ENCODE results near the gene MON1B.
"Not testable (repeated sequence)": the region's sequence is repeated elsewhere in the genome, so short reads cannot be mapped to it uniquely, and the experiment has no call there.

MON1B gene

DNA sequence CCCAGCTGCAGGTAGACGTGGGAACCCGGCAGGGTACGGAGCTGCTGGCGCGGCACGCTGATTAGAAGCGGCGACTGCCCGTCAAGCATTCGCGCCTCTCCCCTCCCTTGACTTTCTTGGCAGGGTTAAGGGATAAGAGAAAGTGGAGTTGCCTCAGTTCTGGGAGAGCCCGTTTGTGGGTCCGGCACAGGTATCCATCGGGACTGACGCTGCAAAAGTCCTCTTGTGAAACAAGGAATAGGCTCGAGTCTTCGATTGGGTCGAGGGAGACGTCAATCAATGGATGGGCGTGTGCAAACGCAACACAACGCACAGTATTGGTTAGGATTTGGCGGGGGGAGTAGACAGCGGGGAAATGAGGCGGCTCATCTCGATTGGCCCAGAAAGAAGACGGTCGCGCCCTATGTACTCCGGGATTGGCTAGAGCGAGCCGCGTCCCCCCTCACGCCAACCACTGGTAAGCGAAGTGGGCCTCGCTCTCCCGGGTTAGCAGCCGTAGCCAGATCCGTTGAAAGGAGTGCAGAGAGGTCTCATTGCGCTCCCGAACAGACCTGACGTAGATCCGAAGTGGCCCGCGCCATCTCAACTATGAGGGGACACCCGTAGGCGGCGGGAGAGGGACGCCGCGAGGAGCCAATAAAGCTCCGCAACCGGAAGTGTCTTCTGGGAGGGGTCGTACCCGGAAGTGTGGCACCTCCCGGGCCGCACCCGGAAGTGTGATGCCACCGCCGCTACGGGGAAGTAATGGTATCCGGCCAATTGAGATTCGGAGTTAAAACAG, at the start of gene MON1B:
MON1B (plus strand) TSS at position 713 of the 781 bp plus-strand sequence. CDS start 296 bp downstream, outside the sequence.
- DNase-seq (ENCODE audit: low spot score), result peak; percentile 99

DNA sequence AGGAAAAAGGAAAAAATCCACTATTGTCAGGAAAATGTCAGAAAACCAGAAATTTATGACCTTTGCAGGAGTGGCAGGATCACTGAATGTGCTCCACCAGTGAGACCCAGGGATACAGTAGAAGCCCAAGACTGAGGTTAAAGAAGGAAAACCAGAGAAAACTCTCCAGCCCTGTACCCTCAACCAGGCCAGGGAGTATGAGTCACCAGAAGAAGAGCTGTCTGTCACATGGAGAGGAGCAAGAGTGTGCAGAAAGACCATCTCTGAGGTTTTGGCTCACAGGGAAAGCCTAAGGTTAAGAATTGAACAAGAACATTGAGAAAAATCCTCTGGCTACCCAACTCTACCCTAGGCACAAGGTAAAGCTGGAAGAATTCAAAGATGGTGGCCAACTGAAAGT, 47.6 kb upstream of the MON1B start:
- no peak for DNase-seq (ENCODE audit: low spot score)

- no peak for DNase-seq (ENCODE audit: low spot score)
Observed at GRCh38 chr16:77148121-77148520, 42.9 kb upstream of the MON1B start.

GRCh38 chr16:77157346-77158058, 33.5 kb upstream of the MON1B start:
- no peak for DNase-seq (ENCODE audit: low spot score)

DNA sequence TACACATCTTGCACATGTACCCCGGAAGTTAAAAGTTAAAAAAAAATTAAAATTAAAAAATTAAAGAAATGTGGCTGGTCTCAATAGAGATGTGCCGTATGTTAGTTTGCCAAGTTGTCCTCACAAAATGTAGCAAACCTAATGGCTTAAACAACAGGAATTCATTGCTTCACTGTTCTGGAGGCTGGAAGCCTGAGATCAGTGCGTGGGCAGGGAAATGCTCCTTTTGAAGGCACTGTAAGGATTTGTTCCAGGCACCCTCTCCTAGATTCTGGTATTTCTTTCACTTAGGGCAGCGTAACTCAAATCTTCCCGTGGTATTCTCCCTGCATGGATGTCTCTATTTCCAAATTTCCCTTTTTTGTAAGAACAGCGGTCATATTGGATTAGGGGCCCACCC, 32.7 kb upstream of the MON1B start:
- no peak for DNase-seq (ENCODE audit: low spot score)

GRCh38 chr16:77165006-77165405, 26.0 kb upstream of the MON1B start:
- no peak for DNase-seq (ENCODE audit: low spot score)

- not testable (repeated sequence) for DNase-seq (ENCODE audit: low spot score)
Observed at GRCh38 chr16:77165536-77166236, 25.3 kb upstream of the MON1B start.

DNA sequence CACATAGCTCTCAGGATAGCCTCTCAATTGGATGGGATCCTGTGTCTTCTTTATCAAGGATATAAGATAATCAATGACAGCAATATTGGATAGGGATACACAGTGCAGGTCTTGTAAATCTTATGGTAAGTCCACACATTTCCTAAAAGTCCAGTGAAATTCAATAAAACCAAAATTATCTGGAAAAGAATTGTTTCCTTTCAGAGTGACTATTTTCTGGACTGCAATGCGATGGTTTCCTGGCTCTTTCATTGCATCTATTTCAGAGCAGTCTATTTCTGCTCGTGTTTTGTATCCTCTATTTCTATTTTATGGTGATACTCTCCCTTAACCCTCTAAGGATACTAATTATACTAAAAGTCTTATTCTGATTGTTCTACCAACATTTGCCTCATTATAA, 24.3 kb upstream of the MON1B start:
- DNase-seq (ENCODE audit: low spot score), result no peak

DNA sequence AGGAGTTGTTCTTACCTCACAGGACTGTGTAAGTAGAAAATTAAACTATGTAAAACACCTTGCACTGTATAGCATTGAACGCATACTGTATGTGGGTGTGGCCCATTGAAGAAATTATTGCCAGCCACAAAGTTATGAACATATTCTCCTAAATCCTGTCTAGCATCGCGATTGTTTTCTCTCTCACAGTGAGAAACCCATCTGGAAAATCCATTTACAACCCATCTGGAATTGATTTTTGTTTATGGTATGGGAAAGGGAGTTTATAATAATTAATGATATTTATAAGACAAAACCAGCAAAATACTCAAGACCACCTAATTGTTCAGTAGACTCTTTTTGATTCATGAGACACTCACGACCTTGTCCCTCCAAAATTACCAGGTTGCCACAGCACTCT, 22.1 kb upstream of the MON1B start:
- DNase-seq (ENCODE audit: low spot score), result no peak

- DNase-seq (ENCODE audit: low spot score), result no peak
Observed at GRCh38 chr16:77169650-77170236, 21.2 kb upstream of the MON1B start.

- DNase-seq (ENCODE audit: low spot score), result no peak
Observed at GRCh38 chr16:77170805-77171204, 20.2 kb upstream of the MON1B start.

DNA sequence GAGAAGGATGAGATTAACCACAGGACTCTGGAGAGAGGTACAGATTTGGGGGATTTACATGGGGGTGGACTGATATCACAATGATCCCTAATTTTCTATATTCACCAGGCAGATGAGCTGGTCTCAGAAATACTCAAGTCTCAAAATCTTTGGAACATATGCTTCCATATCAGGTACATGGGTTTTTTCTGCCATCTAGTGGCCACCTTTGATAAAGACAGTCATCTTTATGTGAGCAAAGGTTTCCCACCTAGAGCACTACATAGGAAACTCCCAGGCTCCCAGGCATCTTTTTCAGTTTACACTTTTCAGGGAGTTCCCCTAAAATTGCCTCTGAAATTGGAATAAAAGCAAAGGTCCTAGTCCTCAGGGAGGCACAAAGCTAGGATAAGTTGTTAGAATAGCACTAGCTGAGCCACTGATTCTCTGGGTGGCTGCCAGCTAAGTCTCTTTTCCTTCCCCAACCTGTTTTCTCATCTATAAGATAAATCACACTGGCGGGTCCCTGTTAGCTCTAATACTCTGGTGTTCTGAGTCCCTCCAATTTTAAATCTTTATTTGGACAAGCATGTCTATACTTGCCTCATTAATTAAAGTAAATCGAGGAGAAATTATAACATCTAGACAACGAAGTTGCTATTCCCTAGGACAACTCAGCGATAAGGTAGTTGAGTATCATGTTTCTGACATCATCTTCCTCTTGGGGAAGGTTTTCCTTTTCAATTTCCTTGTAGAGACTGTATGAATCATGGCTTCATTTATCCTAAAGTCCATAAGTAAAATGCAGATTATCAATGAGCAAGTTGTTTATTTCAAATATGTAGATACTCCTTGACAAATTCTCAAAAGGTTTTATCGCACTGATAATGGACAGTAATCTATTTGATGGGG, 19.0 kb upstream of the MON1B start:
- peak; percentile 49 for DNase-seq (ENCODE audit: low spot score)

DNA sequence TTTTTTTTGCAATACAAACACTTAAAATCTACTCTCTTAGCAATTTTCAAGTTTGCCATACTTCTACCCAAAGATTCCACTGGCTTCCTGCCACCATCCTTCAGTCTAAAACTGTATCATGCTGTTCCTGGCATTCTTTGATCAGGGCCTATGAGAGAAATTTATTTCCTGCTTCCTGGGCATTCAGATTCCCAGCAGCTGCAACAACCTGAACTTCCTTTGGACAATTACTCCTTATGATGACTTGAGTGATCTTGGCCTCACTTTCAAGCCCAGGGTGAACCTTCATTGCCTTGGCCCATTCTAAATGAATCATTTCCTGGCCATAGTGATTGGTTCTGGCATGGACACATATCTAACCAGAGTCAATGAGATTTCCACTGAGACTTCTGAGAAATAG, 18.0 kb upstream of the MON1B start:
- DNase-seq (ENCODE audit: low spot score), result no peak

DNA sequence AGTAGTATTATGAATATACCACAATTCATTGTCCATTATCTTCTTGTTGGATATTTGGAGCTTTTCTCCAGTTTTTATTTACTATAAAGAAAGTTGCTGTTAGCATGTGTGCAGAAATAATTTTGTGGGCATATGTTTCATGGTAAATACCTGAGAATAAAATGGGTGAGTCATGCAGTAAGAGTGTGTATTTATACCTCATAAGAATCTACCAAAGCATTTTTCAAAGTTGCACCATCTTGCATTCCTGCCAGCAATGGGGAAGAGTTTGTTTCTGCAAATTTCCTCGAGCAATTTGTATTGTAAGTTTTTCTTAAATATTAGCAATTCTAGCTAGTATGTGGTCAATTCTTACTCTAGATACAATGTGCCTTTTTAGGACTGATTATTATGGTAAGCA, 7.9 kb upstream of the MON1B start:
- DNase-seq (ENCODE audit: low spot score), result no peak

- not testable (repeated sequence) for DNase-seq (ENCODE audit: low spot score)
Observed at GRCh38 chr16:77186298-77186697, 4.7 kb upstream of the MON1B start.

GRCh38 chr16:77190190-77190477, 856 bp upstream of the MON1B start:
- DNase-seq (ENCODE audit: low spot score), result no peak

DNA sequence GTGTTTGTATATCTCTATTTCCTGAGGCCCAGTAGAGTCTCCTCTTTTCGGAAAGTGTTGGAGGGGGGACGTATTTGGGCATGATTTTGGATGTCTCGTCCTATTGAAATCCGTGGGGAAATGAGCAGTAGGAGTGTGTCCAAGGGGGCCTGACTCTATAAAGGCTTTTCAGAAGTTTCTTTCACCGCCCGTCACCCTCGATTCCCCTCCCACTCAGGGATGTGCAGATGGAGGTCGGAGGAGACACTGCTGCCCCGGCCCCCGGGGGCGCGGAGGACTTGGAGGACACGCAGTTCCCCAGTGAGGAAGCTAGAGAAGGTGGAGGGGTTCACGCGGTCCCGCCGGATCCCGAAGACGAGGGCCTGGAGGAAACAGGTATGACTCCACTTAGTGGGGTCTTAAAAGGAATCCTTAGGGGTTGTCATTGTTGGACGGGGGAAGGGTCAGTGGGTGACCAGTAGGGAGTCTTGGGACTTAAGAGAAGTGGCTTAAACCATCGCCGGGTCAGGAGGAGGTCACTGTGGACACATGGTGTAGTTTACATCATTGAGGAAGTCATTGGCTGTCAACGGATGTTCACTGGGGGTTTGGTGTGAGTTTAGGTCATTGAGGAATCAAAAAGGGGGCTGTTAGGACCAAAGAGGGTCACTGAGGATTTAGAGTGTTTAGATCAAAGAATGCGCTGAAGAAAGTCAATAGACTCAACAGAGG, 424 bp downstream of the MON1B start:
- no peak for DNase-seq (ENCODE audit: low spot score)

- no peak for DNase-seq (ENCODE audit: low spot score)
Observed at GRCh38 chr16:77193377-77193776, 2.4 kb downstream of the MON1B start.

GRCh38 chr16:77194295-77195231, 3.6 kb downstream of the MON1B start:
- DNase-seq (ENCODE audit: low spot score), result no peak

DNA sequence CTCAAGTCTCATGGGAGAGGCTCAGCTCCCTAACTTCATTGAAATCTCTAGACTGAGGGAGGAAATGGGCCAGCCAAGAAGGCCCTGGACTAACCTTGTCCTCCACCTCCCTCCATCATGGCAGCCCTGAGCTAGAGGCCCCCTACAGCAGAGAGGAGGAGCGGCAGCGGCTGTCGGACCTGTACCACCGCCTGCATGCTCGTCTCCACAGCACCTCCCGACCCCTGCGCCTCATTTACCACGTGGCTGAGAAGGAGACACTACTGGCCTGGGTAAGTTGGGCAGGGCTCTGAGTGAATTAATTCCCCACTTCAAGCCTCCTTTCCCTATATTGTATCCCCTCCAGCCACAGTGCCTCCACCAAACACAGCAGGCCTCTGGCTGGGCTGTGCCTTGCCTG, 4.4 kb downstream of the MON1B start:
- DNase-seq (ENCODE audit: low spot score), result no peak

All from putamen (tissue), 1 donor.